HL-60/S4 treated with retinoic acid at 250 ng/mL for 4 days and 3 days (cell line): ENCODE results near the gene PDS5A.
"Not testable (repeated sequence)": the region's sequence is repeated elsewhere in the genome, so short reads cannot be mapped to it uniquely, and the experiment has no call there.

ENCODE experiments used
- in situ Hi-C: fragments of 300-500 bp; cut with MboI; formaldehyde crosslinking; loops from 2 replicates; pipeline ENCODE4 v1.7.0; 2022; ENCODE audit warnings: low sequenced_read_pairs

Gene PDS5A

GRCh38 chr4:39905019-39905418 is 72.7 kb downstream of the PDS5A start:
- in situ Hi-C loops: not testable (repeated sequence)

- in situ Hi-C loops: no loop called here
These were observed 76.7 kb downstream of the PDS5A start for GRCh38 chr4:39900966-39901365.

DNA sequence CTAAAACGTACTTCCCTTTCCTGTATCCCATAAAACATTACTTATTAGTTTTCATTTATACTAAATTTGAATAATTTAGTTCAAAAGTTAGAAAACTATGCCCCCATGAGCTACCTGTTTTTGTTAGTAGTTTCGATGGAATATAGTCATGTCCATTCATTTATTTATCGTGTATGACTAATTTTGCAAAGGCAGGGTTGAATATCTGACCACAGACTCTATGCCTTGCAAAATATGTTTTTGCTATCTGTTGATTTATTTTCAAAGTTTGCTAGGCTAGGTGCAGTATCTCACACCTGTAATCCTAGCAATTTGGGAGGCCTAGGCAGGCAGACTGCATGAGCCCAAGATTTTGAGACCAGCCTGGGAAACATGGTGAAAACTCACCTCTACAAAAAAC is 78.4 kb downstream of the PDS5A start:
- in situ Hi-C loops: no loop called here

GRCh38 chr4:39898015-39898414 is 79.7 kb downstream of the PDS5A start:
- in situ Hi-C loops: no loop called here

DNA sequence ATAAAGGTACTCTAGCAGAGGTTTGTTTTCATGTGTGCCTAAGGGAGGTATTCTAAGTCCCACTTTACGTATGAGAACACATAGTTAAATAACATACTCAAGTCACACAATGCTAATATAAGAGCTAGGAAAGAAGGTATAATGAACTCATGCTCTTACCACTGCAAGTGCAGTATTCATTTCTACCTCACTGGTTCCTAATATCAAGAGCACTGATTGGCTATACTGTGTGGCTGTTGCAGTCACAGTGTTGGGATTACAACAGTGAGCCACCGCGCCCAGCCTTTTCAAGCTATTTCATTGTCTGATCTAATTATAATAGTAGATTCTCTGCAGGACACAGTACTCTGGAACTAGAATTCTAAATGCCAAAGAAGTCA is 84.0 kb downstream of the PDS5A start:
- in situ Hi-C loops: no loop called here

GRCh38 chr4:39892988-39893692 is 84.6 kb downstream of the PDS5A start:
- in situ Hi-C loops: no loop called here

DNA sequence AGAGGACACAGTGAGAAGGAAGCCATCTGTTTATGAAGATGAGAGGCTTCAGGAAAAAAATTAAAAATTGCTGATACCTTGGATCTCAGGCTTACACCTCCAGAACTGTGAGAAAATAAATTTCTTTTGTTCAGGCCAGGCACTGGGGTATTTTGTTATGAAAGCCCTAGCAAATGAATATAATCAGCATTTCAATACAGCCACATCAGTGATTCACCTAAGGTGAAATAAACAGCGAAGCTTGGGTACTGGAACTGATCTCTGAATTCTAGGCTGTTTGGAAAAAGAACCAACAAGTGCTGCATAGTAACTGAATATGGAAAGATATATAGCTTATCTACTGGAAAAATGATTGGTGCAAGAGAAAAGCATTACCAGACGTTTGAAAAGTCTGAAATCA is 88.5 kb downstream of the PDS5A start:
- in situ Hi-C loops: no loop called here

GRCh38 chr4:39888541-39888940 is 89.2 kb downstream of the PDS5A start:
- in situ Hi-C loops: no loop called here

GRCh38 chr4:39883646-39884045 is 94.1 kb downstream of the PDS5A start:
- in situ Hi-C loops: no loop called here

- in situ Hi-C loops: no loop called here
These were observed 95.9 kb downstream of the PDS5A start for GRCh38 chr4:39881789-39882188.

DNA sequence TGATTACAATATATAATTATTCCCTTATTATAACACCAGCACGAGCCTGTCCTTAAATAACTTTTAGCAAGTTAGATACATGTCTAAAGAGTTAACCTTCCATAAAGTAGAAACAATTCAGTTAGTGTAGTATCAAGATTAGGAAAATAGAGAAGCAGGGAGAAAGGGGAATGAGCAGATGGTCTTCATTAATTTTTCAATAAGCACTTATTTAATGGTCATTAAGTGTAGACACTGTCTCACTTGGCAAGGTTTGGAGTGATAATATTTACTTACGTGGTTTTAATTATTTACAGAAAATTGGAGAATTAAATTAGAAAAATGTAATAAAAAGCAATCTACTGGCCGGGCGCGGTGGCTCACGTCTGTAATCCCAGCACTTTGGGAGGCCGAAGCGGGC is 99.7 kb downstream of the PDS5A start:
- in situ Hi-C loops: no loop called here

DNA sequence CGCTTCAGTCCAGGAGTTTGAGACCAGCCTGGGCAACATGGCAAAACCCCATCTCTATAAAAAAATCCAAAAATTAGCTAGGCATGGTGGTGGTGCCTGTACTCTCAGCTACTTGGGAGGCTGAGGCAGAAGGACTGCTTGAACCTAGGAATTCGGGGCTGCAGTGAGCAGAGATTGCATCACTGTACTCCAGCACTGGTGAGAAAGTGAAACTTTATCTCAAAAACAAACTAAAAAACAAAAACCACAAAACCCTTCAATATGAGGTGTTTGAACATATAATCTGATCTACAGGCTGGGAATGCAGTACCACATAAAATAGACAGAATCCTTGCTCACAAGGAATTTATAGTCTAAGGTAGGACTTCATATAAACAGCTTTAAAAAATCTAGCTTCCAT is 103.9 kb downstream of the PDS5A start:
- in situ Hi-C loops: no loop called here

GRCh38 chr4:39865280-39865679 is 112.4 kb downstream of the PDS5A start:
- in situ Hi-C loops: no loop called here

DNA sequence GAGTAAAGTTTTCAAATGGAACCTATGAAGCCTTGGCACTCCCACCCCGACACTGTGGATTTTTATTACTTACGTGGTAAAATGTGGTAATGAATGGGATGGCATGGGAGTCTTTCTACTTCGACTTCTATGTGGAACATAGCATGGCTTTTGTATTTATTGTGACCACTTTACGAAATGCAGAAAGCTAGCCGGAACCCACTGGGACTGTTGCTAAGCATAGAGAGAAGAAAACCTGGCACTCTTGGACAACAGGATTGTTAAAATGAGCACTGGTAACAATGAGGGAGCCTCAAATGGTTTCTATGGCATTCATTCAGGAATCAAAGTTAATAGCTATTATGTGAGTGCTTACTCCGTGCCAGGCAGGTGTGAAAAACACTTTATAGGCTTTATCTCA is 113.3 kb downstream of the PDS5A start:
- in situ Hi-C loops: no loop called here

DNA sequence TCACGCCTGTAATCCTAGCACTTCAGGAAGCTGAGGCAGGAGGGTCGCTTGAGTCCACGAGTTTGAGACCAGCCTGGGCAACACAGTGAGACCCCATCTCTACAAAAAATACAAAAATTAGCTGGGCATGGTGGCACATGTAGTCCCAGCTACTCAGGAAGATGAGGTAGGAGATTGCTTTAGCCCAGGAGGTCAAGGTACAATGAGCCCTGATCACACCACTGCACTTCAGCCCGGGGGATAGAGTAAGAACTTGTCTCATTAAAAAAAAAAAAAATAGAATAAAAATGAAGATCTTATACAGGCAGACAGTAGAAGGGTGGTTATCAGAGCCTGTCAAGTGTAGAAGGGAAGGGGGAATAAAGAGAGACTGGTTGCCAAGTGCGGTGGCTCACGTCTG is 116.9 kb downstream of the PDS5A start:
- in situ Hi-C loops: no loop called here

DNA sequence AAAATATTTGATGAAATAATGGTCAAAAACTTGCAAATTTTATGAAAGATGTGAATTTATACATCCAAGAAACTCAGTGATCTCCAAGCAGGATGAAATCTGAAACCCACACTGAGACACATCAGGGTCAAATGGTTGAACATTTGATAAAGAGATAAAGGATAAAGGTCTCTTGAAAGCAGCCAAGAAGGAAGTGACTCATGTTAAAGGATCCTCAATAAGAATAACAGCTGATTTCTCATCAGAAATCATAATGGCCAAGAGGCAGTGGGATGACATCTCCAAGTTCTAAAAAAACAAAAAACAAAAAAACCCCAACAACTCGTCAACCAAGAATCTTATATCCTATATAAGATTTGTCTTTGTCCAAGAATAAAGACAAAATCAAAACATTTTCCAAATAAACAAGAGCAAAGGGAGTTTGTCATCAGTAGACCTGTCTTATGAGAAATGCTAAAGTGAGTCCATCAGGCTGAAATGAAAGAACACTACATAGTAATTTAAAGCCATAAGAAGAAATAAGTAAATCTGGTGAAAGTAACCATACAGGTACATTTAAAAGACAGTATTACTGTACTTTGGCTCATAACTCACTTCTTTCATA is 121.7 kb downstream of the PDS5A start:
- in situ Hi-C loops: no loop called here

DNA sequence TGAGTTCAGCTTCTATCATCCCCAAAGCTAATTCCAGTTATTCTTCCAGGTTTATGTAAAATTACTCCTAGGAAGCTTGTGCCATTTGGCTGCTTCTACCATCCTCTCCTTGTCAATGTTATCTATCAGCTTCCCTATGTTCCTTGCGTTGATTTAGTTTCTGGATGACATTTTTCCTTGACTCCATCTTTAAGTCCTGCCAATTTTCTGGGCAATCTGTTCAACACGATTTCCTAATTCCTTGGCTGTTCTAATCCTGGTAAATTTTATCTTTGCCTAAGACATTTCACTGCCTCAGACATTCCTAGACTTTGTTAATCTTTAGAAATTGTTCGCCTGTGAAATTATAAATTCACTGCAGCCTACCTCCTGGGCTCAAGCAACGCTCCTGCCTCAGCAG is 125.1 kb downstream of the PDS5A start:
- in situ Hi-C loops: no loop called here

DNA sequence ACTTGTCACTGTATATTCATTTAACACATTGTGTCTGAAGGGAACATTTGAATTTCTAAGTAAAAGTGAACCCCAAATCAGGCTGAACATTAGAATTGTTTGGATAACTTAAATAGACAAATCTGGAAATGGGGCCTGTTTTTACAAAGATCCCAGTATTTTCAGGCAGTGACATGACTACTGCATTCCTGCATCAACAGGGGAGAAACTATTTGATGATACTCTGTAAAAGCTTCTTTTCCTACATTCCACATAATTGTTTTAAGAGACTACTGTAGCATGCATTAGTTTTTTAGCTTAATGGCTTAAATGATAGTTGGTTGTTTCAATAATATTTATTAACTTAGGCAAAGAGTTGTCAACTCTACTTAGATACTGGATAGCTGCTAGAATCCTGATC is 127.0 kb downstream of the PDS5A start:
- in situ Hi-C loops: no loop called here

DNA sequence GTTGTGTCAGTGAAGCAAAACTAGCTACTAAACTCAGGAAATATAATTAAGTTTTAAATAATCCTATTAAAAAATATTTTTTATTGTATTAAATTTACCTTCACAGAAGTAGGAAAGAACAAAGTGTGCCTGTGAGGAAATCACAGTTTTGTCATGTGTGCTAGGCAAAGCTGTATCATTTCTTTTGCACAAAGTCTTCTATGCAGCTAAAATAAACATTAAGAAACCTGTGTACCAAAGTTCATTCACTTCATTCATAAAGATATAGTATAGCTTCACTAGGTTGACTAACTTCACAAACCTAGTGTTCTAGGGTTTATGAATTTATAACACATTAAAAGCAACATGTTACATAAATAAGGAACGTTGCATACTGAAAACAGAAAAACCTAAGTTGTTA is 131.0 kb downstream of the PDS5A start:
- in situ Hi-C loops: no loop called here

DNA sequence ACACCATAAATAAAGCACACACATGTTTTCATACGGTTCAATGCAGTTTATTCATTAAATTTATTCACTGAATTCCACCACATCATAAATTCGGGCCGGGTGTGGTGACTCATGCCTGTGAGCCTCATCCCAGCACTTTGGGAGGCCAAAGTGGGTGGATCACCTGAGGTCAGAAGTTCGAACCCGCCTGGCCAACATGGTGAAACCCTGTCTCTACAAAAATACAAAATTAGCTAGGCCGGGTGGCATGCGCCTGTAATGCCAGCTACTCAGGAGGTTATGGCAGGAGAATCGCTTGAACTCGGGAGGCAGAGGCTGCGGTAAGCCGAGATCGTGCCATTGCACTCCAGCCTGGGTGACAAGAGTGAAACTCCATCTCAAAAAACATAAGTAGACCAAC is 131.6 kb downstream of the PDS5A start:
- in situ Hi-C loops: no loop called here

- in situ Hi-C loops: no loop called here
These were observed 135.8 kb downstream of the PDS5A start for GRCh38 chr4:39841894-39842293.

- in situ Hi-C loops: not testable (repeated sequence)
These were observed 137.2 kb downstream of the PDS5A start for GRCh38 chr4:39840516-39840915.

GRCh38 chr4:39840027-39840426 is 137.7 kb downstream of the PDS5A start:
- in situ Hi-C loops: no loop called here
